NCI-H187 (cell line): Measurements from ENCODE around the gene G6PD.

Source experiments
- DNase-seq, 2 experiments: peaks; one replicate each; lab custom pipeline; 2025; lab: John Stamatoyannopoulos, UW

Gene G6PD

DNA sequence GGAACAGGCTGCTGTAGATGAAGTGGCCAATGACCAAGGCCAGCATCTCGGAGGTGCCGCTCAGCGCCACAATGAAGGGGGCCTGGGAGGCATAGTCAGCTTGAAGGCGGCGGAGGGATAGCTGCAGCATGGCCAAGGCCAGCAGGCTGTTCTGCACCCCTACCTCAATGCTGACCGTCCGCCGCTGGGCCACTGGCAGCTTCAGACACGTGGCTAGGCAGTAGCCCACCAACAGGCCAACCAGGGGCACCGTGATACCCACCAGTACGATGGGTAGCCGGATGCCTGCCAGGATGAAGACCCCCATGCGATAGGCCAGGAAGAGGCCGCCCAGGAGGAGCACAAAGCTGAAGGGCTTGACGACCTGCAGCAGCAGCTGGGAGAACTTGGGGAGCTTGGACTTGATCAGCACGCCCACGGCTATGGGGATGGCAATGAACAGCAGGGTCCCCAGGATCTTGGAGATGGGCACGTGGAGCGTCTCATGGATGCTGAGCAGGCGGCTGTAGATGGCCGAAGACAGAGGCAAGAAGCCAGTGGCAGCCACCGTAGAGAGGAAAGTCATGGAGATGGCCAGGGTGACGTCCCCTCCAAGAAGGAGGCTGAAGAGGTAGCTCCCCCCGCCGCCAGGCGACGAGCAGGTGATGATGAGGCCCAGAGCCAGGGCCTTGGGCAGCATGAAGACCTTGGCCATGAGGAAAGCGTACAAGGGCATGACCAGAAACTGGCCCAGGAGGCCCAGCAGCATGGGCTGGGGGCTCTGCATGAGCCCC, 58.9 kb downstream of the G6PD start:
- DNase-seq: no peak

DNA sequence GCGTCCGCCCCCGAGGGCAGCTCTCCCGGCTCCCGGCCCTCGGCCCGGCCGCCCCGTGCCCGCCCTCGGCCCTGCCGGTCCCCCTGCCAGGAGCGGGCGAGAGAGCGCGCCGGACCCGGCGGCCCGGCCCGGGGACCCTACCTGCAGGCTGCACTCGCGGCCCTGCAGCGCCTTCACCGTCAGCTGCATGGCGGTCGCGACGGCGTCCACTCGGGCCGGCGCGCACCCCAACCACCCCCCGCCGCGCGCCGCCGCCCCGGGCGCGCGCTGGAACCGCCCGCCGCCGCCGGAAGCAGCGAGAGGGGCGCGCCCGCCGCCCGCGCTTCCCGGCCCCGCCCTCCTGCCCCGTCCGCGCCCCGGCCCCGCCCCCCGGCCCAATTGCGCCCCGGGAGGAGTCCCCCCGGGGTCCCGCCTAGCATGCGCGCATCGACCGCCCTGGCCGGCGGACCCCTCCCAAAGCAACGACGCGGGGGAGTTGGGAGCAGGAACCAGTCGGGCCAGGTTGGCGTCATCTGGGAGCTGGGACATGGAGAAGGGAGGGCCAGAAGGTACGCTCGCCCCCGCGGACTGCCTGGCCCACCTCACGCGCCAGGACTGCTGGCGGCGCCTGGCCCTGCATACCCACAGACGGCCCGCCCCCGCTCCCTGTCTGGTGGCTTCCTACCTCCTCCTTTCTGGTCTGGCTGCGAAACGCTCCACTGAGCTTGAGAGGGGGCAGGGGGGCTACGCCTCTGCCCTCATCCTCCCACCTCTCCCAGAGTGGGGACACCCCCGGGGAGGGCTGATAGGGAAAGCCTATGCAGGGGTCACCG, 60.0 kb downstream of the G6PD start, which contains the start of gene UBL4A:
UBL4A (minus strand) TSS at position 220 of the 812 bp plus-strand sequence; CDS start at position 189, 31 bp downstream.
- DNase-seq: peak in 1 of 2 experiments; percentile 47

DNA sequence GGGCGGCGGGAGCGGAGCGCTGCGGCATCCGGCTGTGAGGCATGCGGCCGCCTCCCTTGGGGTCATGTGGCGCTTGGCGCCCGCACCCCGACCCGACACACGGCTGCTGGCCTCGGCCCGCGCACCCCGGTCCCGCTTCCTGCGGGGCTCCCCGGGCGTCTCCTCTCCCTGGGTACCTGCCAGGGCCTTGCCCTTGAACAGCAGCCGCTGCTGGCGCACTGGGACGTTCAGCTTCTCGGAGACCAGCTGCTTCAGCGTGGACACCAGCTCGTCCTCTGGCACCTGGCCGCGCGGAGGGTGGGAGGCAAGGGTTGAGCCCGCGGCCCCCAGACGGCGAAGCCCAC, 60.6 kb downstream of the G6PD start:
- no peak for DNase-seq

DNA sequence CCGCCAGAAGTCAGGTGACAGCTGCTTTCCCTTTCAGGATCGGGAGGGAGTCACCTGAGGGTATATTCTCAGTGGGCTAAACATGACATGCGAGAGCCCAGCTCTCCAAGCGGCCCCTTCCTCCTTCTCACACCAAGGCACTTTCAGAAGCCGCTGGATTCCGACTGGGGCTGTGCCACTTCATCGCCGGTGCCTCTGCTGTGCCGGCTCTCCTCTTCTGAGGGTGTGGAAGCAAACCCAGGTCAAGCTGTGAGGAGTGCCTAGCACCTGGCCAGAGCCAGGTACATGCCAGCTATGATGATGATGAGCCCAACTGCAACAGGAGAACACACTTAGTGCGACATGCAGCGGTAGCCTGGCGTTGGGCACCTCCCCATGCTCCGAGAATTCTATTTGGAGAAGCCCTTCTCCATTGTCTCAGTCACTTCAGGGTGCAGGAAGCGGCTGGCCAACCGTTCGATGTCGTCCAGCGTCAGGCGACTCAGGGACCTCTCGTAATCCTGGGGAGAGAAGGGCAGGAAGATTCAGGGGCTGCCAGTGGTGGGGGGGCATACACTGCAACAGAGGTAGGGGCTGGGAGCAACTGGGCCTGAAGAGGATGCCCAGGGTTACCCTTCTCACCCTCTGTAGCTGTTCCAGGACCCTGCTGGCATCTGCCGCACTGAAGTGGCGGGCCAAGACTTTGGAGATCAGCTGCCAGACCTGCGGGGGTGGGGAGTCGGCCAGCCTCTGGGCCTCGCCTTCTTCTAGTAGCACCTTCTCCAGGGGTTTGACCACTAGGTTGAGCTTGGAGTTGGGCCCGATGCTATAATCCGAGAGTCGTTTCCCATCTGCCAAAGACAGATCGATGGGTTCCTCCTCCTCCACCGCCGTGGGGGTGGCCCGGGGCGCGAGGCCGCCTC, 61.2 kb downstream of the G6PD start:
- DNase-seq: no peak

DNA sequence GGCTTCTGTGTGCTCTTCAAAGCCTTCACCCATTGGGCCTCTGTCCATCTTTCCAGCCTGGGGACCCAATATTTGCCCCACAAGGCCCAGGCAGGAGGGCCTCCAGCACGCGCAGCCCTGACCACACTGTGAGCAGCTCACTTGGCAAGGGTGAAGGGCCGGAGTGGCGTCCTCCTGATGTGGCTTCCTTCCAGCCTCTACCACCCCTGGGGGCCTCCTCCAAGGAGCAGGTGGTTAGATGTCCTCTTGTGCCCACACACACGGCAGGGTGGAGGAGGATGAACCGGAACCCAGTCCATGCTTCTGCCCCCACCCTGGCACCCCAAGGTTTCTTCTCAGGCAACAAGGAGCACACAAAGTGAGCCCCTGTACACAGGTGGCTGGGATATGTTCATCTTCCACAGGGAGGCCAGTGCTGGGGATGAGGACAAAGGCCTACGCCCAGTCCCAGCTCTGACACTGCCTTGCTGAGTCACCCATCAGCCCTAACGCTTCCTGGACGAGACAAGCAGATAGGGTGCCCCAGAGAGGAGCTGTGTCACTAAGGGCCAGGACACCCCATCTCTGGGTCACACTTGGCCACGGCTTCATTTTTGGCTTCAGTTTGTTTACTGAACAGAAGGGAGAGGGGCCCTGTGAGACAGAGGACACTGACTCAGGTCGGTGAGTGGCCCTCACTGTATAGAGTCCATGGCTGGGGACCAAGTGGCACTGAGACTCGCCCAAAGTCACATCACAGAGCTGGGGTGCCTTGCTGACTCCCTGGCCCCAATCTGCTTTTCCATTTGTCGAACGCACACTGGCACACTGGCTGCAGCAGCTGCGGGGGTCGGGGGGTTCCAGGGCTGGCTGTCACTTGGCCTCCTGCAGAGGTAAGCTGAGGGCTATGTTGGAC, 62.1 kb downstream of the G6PD start:
- DNase-seq: no peak

DNA sequence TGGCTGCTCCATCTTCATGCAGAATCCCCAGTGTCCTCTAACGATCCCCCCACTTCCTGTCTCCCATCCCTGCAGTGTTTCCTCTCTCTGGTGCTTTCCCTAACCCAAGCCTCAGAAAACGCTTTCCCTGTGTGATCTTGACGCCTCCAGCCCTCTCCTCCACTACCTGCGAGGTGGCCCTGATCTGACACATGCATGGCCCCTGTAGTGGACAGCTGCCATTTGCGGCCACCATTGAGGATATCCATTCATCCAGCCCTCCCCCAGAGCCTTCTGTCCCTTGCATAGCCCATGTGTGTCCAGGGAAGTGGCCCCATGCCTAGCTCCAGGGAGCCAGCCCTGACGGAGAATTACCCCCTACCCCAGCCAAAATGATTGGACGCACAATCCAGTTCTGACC, 63.3 kb downstream of the G6PD start:
- no peak for DNase-seq

DNA sequence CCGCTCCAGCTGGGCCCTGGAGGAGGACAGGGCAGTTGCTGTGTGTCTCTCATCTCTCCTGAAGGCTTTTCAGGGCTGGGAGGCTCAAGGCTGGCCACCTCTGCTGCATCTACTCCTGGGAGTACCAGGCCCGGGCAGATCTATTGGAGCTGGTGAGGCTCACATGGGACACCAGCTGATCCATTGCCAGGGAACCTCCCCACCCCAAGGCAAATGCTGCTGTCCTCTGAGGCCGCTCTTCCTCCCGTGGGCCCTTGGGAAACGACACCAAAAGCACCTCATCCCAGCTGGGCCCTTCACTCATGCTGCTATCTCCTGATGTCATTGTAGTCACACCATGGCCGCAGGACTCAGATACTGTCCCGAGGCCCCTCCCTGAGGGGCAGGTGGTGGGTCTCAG, 63.9 kb downstream of the G6PD start:
- no peak for DNase-seq

DNA sequence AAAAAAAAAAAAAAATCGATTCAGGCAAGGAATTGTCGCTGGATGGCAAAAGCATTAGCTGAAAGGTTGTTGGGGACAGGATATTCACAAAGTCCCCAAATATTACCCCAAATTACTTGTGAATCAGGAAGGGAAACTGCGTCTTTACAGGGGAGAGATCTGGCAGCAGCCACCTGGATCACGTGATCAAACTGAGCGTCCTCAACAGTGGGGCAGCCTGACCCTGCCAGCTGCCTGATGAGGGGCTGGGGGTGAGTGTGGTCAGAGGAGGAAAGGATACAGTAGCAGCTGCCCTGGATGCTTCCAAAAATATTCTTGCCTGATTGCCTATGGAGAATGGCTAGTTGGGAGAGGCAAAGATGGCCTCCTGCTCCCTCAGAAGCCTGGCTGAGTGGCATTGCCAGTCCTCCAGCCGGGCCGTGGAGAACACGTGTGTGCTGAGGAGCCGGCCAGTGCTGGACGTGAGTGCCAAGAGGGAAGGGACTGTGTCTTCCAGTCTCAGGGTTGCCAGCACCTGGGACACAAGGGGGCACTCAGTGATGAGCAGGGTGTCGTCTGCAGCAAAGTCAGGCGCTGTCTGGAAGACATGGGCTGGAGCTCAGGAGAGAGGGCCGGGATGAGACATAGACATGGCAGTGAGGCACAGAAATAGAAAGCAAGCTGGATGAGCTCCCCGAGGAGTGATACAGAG, 64.6 kb downstream of the G6PD start:
- peak in 1 of 2 experiments; percentile 22 for DNase-seq
